ENCODE results near the gene ILKAP. TPM values are rescaled to one million over a fixed set of nuclear protein-coding genes. Genes with fewer than 3 reads are reported as not detected.
A peak's percentile ranks its signal among the peaks of the same experiment; 100 is the strongest.

Gene ILKAP
- total and polyA plus RNA-seq, 8 donors: 30.6 to 57.3 (median 46.3) TPM

DNA sequence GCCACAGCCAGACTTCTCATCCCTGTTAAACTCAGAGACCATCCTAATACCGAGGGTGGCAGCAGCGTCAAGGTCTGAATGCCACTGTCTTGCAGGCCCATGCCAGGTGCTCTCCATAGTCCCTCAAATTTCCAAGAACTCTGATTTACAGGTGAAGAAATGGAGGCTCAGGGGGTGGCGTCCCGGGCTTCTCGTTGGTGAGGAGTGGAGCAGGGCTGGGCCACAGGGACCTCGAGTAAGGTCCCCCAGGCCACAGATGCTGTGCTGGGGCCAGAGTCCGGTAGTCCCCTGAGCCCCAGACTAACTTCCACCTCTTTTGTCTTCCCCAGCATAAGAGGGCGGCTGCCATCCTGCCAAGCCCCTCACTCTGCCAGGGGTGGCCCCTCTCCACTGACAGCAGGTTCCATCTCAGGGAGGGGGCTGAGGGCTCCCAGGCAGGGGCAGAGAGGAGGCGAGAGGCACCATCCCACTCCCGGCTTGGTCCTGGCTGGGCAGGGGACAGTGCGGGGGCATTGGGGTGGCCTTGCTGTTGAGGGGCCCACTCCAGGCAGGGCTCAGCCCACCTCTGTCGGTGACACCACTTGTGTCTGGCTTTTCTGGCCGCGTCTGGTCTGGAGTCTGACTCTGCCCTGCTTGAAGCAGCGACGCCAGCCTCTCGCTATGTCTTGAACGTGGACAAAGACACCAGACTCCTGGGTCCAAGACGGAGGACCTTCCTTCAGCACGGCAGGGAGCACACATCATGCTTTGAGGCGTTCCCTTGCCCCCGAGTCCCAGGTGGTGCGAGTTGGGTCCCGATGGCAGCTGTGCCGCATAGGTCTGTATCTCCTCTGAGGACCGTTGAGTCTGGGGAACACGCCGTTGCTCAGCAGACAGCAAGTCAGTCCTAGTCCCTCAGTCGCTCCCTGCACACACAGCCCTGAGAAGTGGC is 80.9 kb downstream of the ILKAP start:
- Histone ChIP-seq H3K9me3 (no peaks in the 10 kb centered on the region), H3K27ac (no peak overlapping the region), H3K4me1 (peaks cover 0 to 3% of the 10 kb centered on the region in 2 donors), H3K27me3 (peaks cover 0 to 32% of the 10 kb centered on the region in 2 donors), H3K4me3 (no peak overlapping the region), H3K36me3 (no peaks in the 10 kb centered on the region)
- TF ChIP-seq, protein P1, sequence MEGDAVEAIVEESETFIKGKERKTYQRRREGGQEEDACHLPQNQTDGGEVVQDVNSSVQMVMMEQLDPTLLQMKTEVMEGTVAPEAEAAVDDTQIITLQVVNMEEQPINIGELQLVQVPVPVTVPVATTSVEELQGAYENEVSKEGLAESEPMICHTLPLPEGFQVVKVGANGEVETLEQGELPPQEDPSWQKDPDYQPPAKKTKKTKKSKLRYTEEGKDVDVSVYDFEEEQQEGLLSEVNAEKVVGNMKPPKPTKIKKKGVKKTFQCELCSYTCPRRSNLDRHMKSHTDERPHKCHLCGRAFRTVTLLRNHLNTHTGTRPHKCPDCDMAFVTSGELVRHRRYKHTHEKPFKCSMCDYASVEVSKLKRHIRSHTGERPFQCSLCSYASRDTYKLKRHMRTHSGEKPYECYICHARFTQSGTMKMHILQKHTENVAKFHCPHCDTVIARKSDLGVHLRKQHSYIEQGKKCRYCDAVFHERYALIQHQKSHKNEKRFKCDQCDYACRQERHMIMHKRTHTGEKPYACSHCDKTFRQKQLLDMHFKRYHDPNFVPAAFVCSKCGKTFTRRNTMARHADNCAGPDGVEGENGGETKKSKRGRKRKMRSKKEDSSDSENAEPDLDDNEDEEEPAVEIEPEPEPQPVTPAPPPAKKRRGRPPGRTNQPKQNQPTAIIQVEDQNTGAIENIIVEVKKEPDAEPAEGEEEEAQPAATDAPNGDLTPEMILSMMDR (IDR thresholded peaks at IDR 0.05): no peak
- DNase-seq (peak in 1 of 4 donors; percentile 68), ATAC-seq (no peak)
- intact Hi-C loops (cut with DNase I): no loop called here

DNA sequence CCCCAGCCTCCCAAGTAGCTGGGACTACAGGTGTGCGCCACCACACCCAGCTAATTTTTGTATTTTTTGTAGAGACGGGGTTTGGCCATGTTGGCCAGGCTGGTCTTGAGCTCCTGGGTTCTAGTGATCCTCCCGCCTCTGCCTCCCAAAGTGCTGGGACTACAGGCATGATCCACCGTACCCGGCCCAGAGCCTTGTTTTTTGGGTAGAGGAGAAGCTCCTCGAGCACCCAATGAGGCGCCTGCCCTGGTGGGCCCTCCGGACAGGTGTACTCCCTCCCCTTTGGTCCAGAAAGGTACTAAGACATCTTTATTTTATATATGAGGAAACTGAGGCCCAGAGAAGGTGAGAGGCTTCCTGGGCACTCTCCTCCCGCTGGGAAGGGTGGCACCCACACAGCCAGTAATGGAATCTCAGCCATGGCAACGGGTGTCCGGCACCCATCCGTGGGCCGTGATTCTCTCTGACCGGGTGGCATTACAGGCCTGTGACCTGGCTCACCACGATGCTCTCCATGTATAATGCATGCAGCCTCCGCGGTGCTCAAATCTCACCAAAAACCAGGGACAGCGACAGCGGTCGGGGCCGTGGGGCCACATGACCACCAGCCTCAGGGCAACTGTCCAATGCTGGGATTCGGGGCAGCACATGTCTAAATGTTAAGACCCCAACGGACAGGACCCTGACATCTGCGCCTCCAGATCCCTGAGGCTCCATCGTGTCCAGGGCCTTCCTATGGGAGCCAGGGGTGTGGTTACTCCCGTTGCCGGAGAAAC is 81.8 kb downstream of the ILKAP start:
- ATAC-seq (no peak), DNase-seq (peak in 1 of 4 donors; percentile 59)
- Histone ChIP-seq H3K4me1 (no peaks in the 10 kb centered on the region), H3K27ac (no peak overlapping the region), H3K36me3 (no peaks in the 10 kb centered on the region), H3K27me3 (peaks cover 0 to 36% of the 10 kb centered on the region in 2 donors), H3K4me3 (no peak overlapping the region), H3K9me3 (no peaks in the 10 kb centered on the region)
- TF ChIP-seq, protein P1 (IDR thresholded peaks at IDR 0.05): no peak
- intact Hi-C loops (cut with DNase I): no loop called here

GRCh38 chr2:238120463-238121298 is 82.8 kb downstream of the ILKAP start:
- Histone ChIP-seq H3K9me3 (no peaks in the 10 kb centered on the region), H3K36me3 (no peaks in the 10 kb centered on the region), H3K4me3 (no peak overlapping the region), H3K27ac (no peak overlapping the region), H3K27me3 (peaks cover 0 to 40% of the 10 kb centered on the region in 2 donors), H3K4me1 (no peaks in the 10 kb centered on the region)
- peak in 1 of 4 donors; percentile 76 for DNase-seq
- intact Hi-C loops (cut with DNase I): no loop called here
- TF ChIP-seq, protein P1 (IDR thresholded peaks at IDR 0.05): no peak
- no peak for ATAC-seq

Other genes with a start within 250 kb of the ILKAP start
- 10 to 100 TPM; 48.5 to 58.9 TPM for gene UBE2F, start 236.7 kb downstream of the ILKAP start, total RNA-seq
- gene UBE2F, start 236.7 kb downstream of the ILKAP start, polyA plus RNA-seq (ENCODE audit: insufficient read length in 6 of 6): 10 to 100 TPM; 33.9 to 41.4 (median 34.5) TPM
- 10 to 100 TPM; 10.9 to 20.9 TPM for gene SCLY, start 142.7 kb downstream of the ILKAP start, total RNA-seq
- 10 to 100 TPM; 12.9 to 17.8 (median 15.2) TPM for gene SCLY, start 142.7 kb downstream of the ILKAP start, polyA plus RNA-seq (ENCODE audit: insufficient read length in 6 of 6)
- gene ESPNL, start 103.4 kb downstream of the ILKAP start, total RNA-seq: under 1 TPM; 0.55 to 0.67 TPM
- 1 to 10 TPM in 4 of 6 donors, under 1 TPM in 2; 0.88 to 6.7 (median 3.8) TPM for gene ESPNL, start 103.4 kb downstream of the ILKAP start, polyA plus RNA-seq (ENCODE audit: insufficient read length in 6 of 6)
- 1 to 10 TPM in 1 of 2 donors, under 1 TPM in 1; 0.96 to 1.0 TPM for gene KLHL30, start 65.0 kb downstream of the ILKAP start, total RNA-seq
- under 1 TPM; 0.06 to 0.18 (median 0.13) TPM for gene KLHL30, start 65.0 kb downstream of the ILKAP start, polyA plus RNA-seq (ENCODE audit: insufficient read length in 6 of 6)
- 1 to 10 TPM in 1 of 2 donors, under 1 TPM in 1; 0.68 to 1.4 TPM for gene ERFE, start 44.7 kb downstream of the ILKAP start, total RNA-seq
- gene ERFE, start 44.7 kb downstream of the ILKAP start, polyA plus RNA-seq (ENCODE audit: insufficient read length in 6 of 6): under 1 TPM; 0.15 to 0.77 (median 0.47) TPM
- gene HES6, start 36.3 kb upstream of the ILKAP start, total RNA-seq: 1 to 10 TPM; 7.6 to 8.8 TPM
- 1 to 10 TPM; 2.9 to 5.2 (median 4.4) TPM for gene HES6, start 36.3 kb upstream of the ILKAP start, polyA plus RNA-seq (ENCODE audit: insufficient read length in 6 of 6)
- gene PER2, start 84.9 kb upstream of the ILKAP start, total RNA-seq: 10 to 100 TPM in 1 of 2 donors, 1 to 10 TPM in 1; 7.7 to 14.2 TPM
- gene PER2, start 84.9 kb upstream of the ILKAP start, polyA plus RNA-seq (ENCODE audit: insufficient read length in 6 of 6): 10 to 100 TPM in 1 of 6 donors, 1 to 10 TPM in 5; 8.3 to 10.1 (median 8.8) TPM
- gene TRAF3IP1, start 116.8 kb upstream of the ILKAP start, total RNA-seq: 10 to 100 TPM; 11.6 to 21.2 TPM
- gene TRAF3IP1, start 116.8 kb upstream of the ILKAP start, polyA plus RNA-seq (ENCODE audit: insufficient read length in 6 of 6): 10 to 100 TPM; 17.8 to 22.6 (median 19.7) TPM
- gene ASB1, start 223.2 kb upstream of the ILKAP start, total RNA-seq: 10 to 100 TPM; 16.6 to 27.0 TPM
- 10 to 100 TPM; 23.5 to 33.4 (median 29.1) TPM for gene ASB1, start 223.2 kb upstream of the ILKAP start, polyA plus RNA-seq (ENCODE audit: insufficient read length in 6 of 6)